MM.1S (cell line): ENCODE data around the gene IFTAP.

Source experiments
- DNase-seq: peaks from one replicate; pipeline ENCODE4 v3.0.0-alpha.2; 2015
- H2AFZ ChIP-seq: fragments of 300-600 bp; sonication (generic); 2 replicates; pipeline ENCODE4 v1.6.0; 2016; ENCODE audit warnings: antibody characterized with exemption, low read length
- H3F3A ChIP-seq: fragments of 300-600 bp; sonication (generic); 2 replicates; pipeline ENCODE4 v1.6.1; 2016; ENCODE audit warnings: mild to moderate bottlenecking, antibody characterized with exemption, low read length, moderate library complexity, mixed read lengths; ENCODE audit not compliant: insufficient read depth
- H3K27ac ChIP-seq: fragments of 300-600 bp; sonication (generic); 2 replicates; pipeline ENCODE4 v1.5.1; 2016; ENCODE audit warnings: mild to moderate bottlenecking, low read length
- H3K27me3 ChIP-seq: fragments of 300-600 bp; sonication (generic); replicated peaks from 2 replicates; pipeline ENCODE4 v1.6.0; 2016; ENCODE audit warnings: low read length; ENCODE audit not compliant: insufficient read depth
- H3K36me3 ChIP-seq: fragments of 300-600 bp; sonication (generic); replicated peaks from 2 replicates; pipeline ENCODE4 v1.6.1; 2016; ENCODE audit warnings: mild to moderate bottlenecking, low read length, mixed read lengths; ENCODE audit not compliant: insufficient read depth
- H3K4me1 ChIP-seq: fragments of 300-600 bp; sonication (generic); 2 replicates; pipeline ENCODE4 v1.6.1; 2016; ENCODE audit warnings: low read length, mixed read lengths
- H3K4me2 ChIP-seq: fragments of 300-600 bp; sonication (generic); 2 replicates; pipeline ENCODE4 v1.6.0; 2016; ENCODE audit warnings: low read depth, low read length
- H3K4me3 ChIP-seq: fragments of 300-600 bp; sonication (generic); 2 replicates; pipeline ENCODE4 v1.5.1; 2016; ENCODE audit warnings: low read length, mixed read lengths
- H3K79me2 ChIP-seq: fragments of 300-600 bp; sonication (generic); 2 replicates; pipeline ENCODE4 v1.6.1; 2016; ENCODE audit warnings: mixed run types, low read length, mixed read lengths
- H3K9ac ChIP-seq: fragments of 300-600 bp; sonication (generic); 2 replicates; pipeline ENCODE4 v1.6.1; 2016; ENCODE audit warnings: low read length, mixed read lengths
- H3K9me2 ChIP-seq: fragments of 300-600 bp; sonication (generic); replicated peaks from 2 replicates; pipeline ENCODE4 v1.6.1; 2016; ENCODE audit warnings: mild to moderate bottlenecking, low read length, mixed read lengths; ENCODE audit not compliant: insufficient read depth
- H3K9me3 ChIP-seq: fragments of 300-600 bp; sonication (generic); replicated peaks from 2 replicates; pipeline ENCODE4 v1.6.1; 2016; ENCODE audit warnings: mild to moderate bottlenecking, low read length, mixed read lengths; ENCODE audit not compliant: insufficient read depth
- H4K20me1 ChIP-seq: fragments of 300-600 bp; sonication (generic); 2 replicates; pipeline ENCODE4 v1.6.1; 2016; ENCODE audit warnings: mild to moderate bottlenecking, low read length, moderate library complexity, mixed read lengths; ENCODE audit not compliant: insufficient read depth
- CTCF ChIP-seq: fragments of 300-600 bp; sonication (generic); IDR thresholded peaks from 2 replicates; pipeline ENCODE4 v1.5.1; 2016; ENCODE audit warnings: antibody characterized with exemption, low read length, mixed read lengths
- EZH2 ChIP-seq: fragments of 300-600 bp; sonication (generic); optimal IDR thresholded peaks from 2 replicates; pipeline ENCODE3; 2017; ENCODE audit warnings: low read depth, mild to moderate bottlenecking, antibody characterized with exemption, low read length, mixed read lengths
- EZH2phosphoT487 ChIP-seq: fragments of 300-600 bp; sonication (generic); IDR thresholded peaks from 2 replicates; pipeline ENCODE4 v1.6.1; 2018; ENCODE audit warnings: antibody characterized with exemption, low read length

Gene IFTAP

GRCh38 chr11:36566407-36567053, 27.8 kb upstream of the IFTAP start:
- no peak for DNase-seq
- H3K9me3 ChIP-seq: no peaks in the 10 kb centered on the region
- no peaks in the 10 kb centered on the region for H3K9me2 ChIP-seq
- no peak overlapping the region for H3K9ac ChIP-seq
- no peaks in the 10 kb centered on the region for H3F3A ChIP-seq
- no peak overlapping the region for H2AFZ ChIP-seq
- H3K27me3 ChIP-seq: no peaks in the 10 kb centered on the region
- H3K4me3 ChIP-seq: no peak overlapping the region
- no peaks in the 10 kb centered on the region for H4K20me1 ChIP-seq
- H3K4me1 ChIP-seq: no peaks in the 10 kb centered on the region
- H3K36me3 ChIP-seq: no peaks in the 10 kb centered on the region
- no peak overlapping the region for H3K27ac ChIP-seq
- no peaks in the 10 kb centered on the region for H3K79me2 ChIP-seq
- no peak overlapping the region for H3K4me2 ChIP-seq
- TF ChIP-seq EZH2 (no peak), CTCF (no peak), EZH2phosphoT487 (no peak)

- Histone ChIP-seq H3K9me3 (no peaks in the 10 kb centered on the region), H3K27ac (no peak within 1 kb of the TSS), H4K20me1 (no peaks in the 10 kb centered on the region), H3F3A (no peaks in the 10 kb centered on the region), H3K27me3 (no peaks in the 10 kb centered on the region), H3K9ac (no peak within 1 kb of the TSS), H3K4me3 (no peak within 1 kb of the TSS), H3K9me2 (no peaks in the 10 kb centered on the region), H3K79me2 (no peaks in the 10 kb centered on the region), H3K36me3 (no peaks in the 10 kb centered on the region), H2AFZ (no peak within 1 kb of the TSS), H3K4me2 (no peak within 1 kb of the TSS), H3K4me1 (no peaks in the 10 kb centered on the region)
- no peak for TF ChIP-seq CTCF
- no peak for TF ChIP-seq EZH2
- no peak for TF ChIP-seq EZH2phosphoT487
- DNase-seq: no peak
These were observed 26.6 kb upstream of the IFTAP start, which contains the start of gene RAG1 for GRCh38 chr11:36567694-36568093. TSS of gene RAG1 (plus strand) at chr11:36568007. CDS start at chr11:36573305, 5,298 bp downstream.

GRCh38 chr11:36569095-36569494, 25.2 kb upstream of the IFTAP start:
- H2AFZ ChIP-seq: no peak overlapping the region

More at GRCh38 chr11:36569095-36569494, 25.2 kb upstream of the IFTAP start:
- Histone ChIP-seq H3K27me3 (no peaks in the 10 kb centered on the region), H3K9me2 (no peaks in the 10 kb centered on the region), H3K9me3 (no peaks in the 10 kb centered on the region), H3K4me1 (no peaks in the 10 kb centered on the region), H3K27ac (no peak overlapping the region), H4K20me1 (no peaks in the 10 kb centered on the region), H3K79me2 (no peaks in the 10 kb centered on the region), H3K36me3 (no peaks in the 10 kb centered on the region), H3K9ac (no peak overlapping the region), H3K4me2 (no peak overlapping the region), H3K4me3 (no peak overlapping the region), H3F3A (no peaks in the 10 kb centered on the region)
- TF ChIP-seq EZH2phosphoT487 (no peak), EZH2 (no peak), CTCF (no peak)
- DNase-seq: no peak
